H1 (cell line): ENCODE measurements around the gene RUFY2. TPM values are rescaled to one million over a fixed set of nuclear protein-coding genes. Genes with fewer than 3 reads are reported as not detected.

Source experiments
- CTCF ChIA-PET: fragments of 300-600 bp; sonication (Branson Sonifier 250); formaldehyde crosslinking; loops from one replicate; lab custom pipeline; 2021; ENCODE audit not compliant: partially characterized antibody; lab: Charles Lee
- POLR2A ChIA-PET: fragments of 300-600 bp; sonication (Branson Sonifier 250); formaldehyde crosslinking; loops from one replicate; lab custom pipeline; 2021; ENCODE audit warnings: inconsistent platforms; ENCODE audit not compliant: partially characterized antibody; lab: Charles Lee
- DNase-seq, 2 experiments: peaks; one replicate each; pipeline versions ENCODE4 v3.0.0 to v3.0.0-alpha.2; 2010 to 2022; ENCODE audit warnings: low spot score in 2 of 2, low read depth in 1 of 2, mixed read lengths in 1 of 2
- FAIRE-seq: peaks from 2 replicates; lab custom pipeline; 2011; peaks lifted over from hg19 to GRCh38; lab: Jason Lieb, UNC
- H2AFZ ChIP-seq: 2 replicates; pipeline ENCODE4 v1.8.1; 2012; ENCODE audit warnings: low read length, inconsistent platforms
- H2AK5ac ChIP-seq: 2 replicates; pipeline ENCODE4 v1.6.1; 2013; ENCODE audit warnings: low read depth, low read length
- H2BK120ac ChIP-seq: replicated peaks from 2 replicates; pipeline ENCODE3; 2013; ENCODE audit warnings: low read depth, low read length, inconsistent platforms
- H2BK12ac ChIP-seq: 2 replicates; pipeline ENCODE4 v1.6.1; 2013; ENCODE audit warnings: low read depth, low read length
- H2BK15ac ChIP-seq: 2 replicates; pipeline ENCODE4 v1.6.1; 2013; ENCODE audit warnings: low read length
- H2BK20ac ChIP-seq: 2 replicates; pipeline ENCODE4 v1.6.1; 2013; ENCODE audit warnings: low read length
- H2BK5ac ChIP-seq: 2 replicates; pipeline ENCODE4 v1.6.1; 2013; ENCODE audit warnings: low read depth, low read length
- H3K14ac ChIP-seq: 2 replicates; pipeline ENCODE4 v1.6.1; 2013; ENCODE audit warnings: inconsistent platforms; ENCODE audit not compliant: insufficient read length
- H3K18ac ChIP-seq: 2 replicates; pipeline ENCODE4 v1.6.1; 2013; ENCODE audit warnings: low read length; ENCODE audit errors: extremely low read depth
- H3K23ac ChIP-seq: 2 replicates; pipeline ENCODE4 v1.6.1; 2013; ENCODE audit warnings: inconsistent platforms; ENCODE audit not compliant: insufficient read length
- H3K23me2 ChIP-seq: 2 replicates; pipeline ENCODE4 v1.6.1; 2013; ENCODE audit warnings: low read depth, low read length
- H3K27ac ChIP-seq: 2 replicates; pipeline ENCODE4 v1.6.1; 2011; ENCODE audit warnings: low read depth, low read length, inconsistent platforms
- H3K27me3 ChIP-seq, 4 experiments: replicated peaks in 1 of 4; 1 replicate in 1 of 4; 2 replicates in 3 of 4; pipeline versions ENCODE4 v1.6.1 to v1.8.1; 2011 to 2013; ENCODE audit warnings: low read length in 3 of 4, mild to moderate bottlenecking in 3 of 4, inconsistent platforms in 2 of 4, mixed read lengths in 2 of 4, moderate library complexity in 1 of 4; ENCODE audit not compliant: control insufficient read depth in 3 of 4, insufficient read depth in 3 of 4; ENCODE audit errors: extremely low read depth in 1 of 4
- H3K36me3 ChIP-seq, 4 experiments: 2 replicates each; pipeline versions ENCODE4 v1.6.1 to v1.8.1; 2011 to 2013; ENCODE audit warnings: mild to moderate bottlenecking in 4 of 4, low read length in 3 of 4, moderate library complexity in 2 of 4, control low read depth in 1 of 4, inconsistent platforms in 1 of 4; ENCODE audit not compliant: insufficient read depth in 4 of 4, control insufficient read depth in 2 of 4
- H3K4ac ChIP-seq: replicated peaks from 2 replicates; pipeline ENCODE3; 2013; ENCODE audit warnings: low read length, low read depth, mixed read lengths, inconsistent platforms; ENCODE audit not compliant: insufficient read length
- H3K4me1 ChIP-seq, 4 experiments: replicated peaks in 1 of 4; 1 replicate in 1 of 4; 2 replicates in 3 of 4; pipeline versions ENCODE4 v1.6.1 to v1.8.1; 2011 to 2013; ENCODE audit warnings: low read length in 3 of 4, inconsistent platforms in 2 of 4, mixed read lengths in 1 of 4; ENCODE audit not compliant: insufficient read depth in 4 of 4, control insufficient read depth in 3 of 4
- H3K4me2 ChIP-seq, 2 experiments: 2 replicates each; pipeline versions ENCODE4 v1.6.1 to v1.8.1; 2011 to 2013; ENCODE audit warnings: low read depth in 2 of 2, low read length in 2 of 2, control low read depth in 1 of 2, inconsistent platforms in 1 of 2, mild to moderate bottlenecking in 1 of 2; ENCODE audit not compliant: insufficient read depth in 1 of 2
- H3K4me3 ChIP-seq, 4 experiments: fragments of 200-600, 300-600 bp in 1 of 4; sonication (generic), shearing (Covaris generic), sonication (Bioruptor Twin) in 1 of 4; 2 replicates each; pipeline versions ENCODE4 v1.5.1 to v1.8.1; 2011 to 2016; ENCODE audit warnings: low read length in 4 of 4, low read depth in 3 of 4, control low read depth in 2 of 4, inconsistent platforms in 2 of 4, mild to moderate bottlenecking in 2 of 4, mixed read lengths in 1 of 4, moderate library complexity in 1 of 4; ENCODE audit not compliant: insufficient read depth in 2 of 4; ENCODE audit errors: extremely low read depth in 1 of 4
- H3K56ac ChIP-seq: replicated peaks from 2 replicates; pipeline ENCODE3; 2013; ENCODE audit warnings: low read depth, mild to moderate bottlenecking, mixed read lengths, low read length, inconsistent platforms; ENCODE audit not compliant: insufficient read length
- H3K79me1 ChIP-seq: 2 replicates; pipeline ENCODE4 v1.6.1; 2013; ENCODE audit warnings: low read depth, low read length, control low read depth
- H3K79me2 ChIP-seq, 2 experiments: 2 replicates each; pipeline versions ENCODE4 v1.6.1 to v1.8.1; 2012 to 2013; ENCODE audit warnings: low read length in 2 of 2, mild to moderate bottlenecking in 2 of 2, inconsistent platforms in 1 of 2; ENCODE audit not compliant: insufficient read depth in 2 of 2, control insufficient read depth in 1 of 2
- H3K9ac ChIP-seq, 4 experiments: replicated peaks in 1 of 4; 1 replicate in 1 of 4; 2 replicates in 3 of 4; pipeline versions ENCODE4 v1.6.1 to v1.8.1; 2011 to 2013; ENCODE audit warnings: low read depth in 3 of 4, low read length in 3 of 4, control low read depth in 2 of 4, mild to moderate bottlenecking in 2 of 4, moderate library complexity in 2 of 4, inconsistent platforms in 1 of 4; ENCODE audit errors: extremely low read depth in 1 of 4
- H3K9me3 ChIP-seq, 2 experiments: 2 replicates each; pipeline versions ENCODE4 v1.6.1 to v1.8.1; 2012 to 2013; ENCODE audit warnings: mild to moderate bottlenecking in 2 of 2, moderate library complexity in 2 of 2, control low read depth in 1 of 2, inconsistent platforms in 1 of 2, low read depth in 1 of 2, low read length in 1 of 2, mixed read lengths in 1 of 2; ENCODE audit not compliant: insufficient read depth in 2 of 2
- H4K20me1 ChIP-seq, 2 experiments: replicated peaks in 1 of 2; 2 replicates each; pipeline versions ENCODE3 to v1.8.1; 2011 to 2013; ENCODE audit warnings: inconsistent platforms in 2 of 2, low read length in 2 of 2, mild to moderate bottlenecking in 1 of 2; ENCODE audit not compliant: insufficient read depth in 2 of 2, control insufficient read depth in 1 of 2
- H4K5ac ChIP-seq: 2 replicates; pipeline ENCODE4 v1.6.1; 2013; ENCODE audit warnings: low read length, low read depth, mixed read lengths, inconsistent platforms; ENCODE audit not compliant: insufficient read length
- H4K8ac ChIP-seq: 2 replicates; pipeline ENCODE4 v1.8.0; 2013; ENCODE audit warnings: mild to moderate bottlenecking, moderate library complexity, low read length, inconsistent platforms; ENCODE audit not compliant: insufficient read depth; ENCODE audit errors: extremely low read depth
- H4K91ac ChIP-seq: replicated peaks from 2 replicates; pipeline ENCODE3; 2013; ENCODE audit warnings: low read length, mixed read lengths, inconsistent platforms; ENCODE audit not compliant: insufficient read length
- BACH1 ChIP-seq: IDR thresholded peaks from 2 replicates; pipeline ENCODE4 v1.6.1; 2012; ENCODE audit warnings: low read length, improper control_type of control experiment
- CBX8 ChIP-seq: fragments of 300-800, 300-1000 bp; sonication (generic); IDR thresholded peaks from 2 replicates; pipeline ENCODE4 v1.7.1; 2016; ENCODE audit warnings: low read depth, low read length, borderline replicate concordance
- CHD2 ChIP-seq: IDR thresholded peaks from 2 replicates; pipeline ENCODE4 v1.6.1; 2012; ENCODE audit warnings: low read length, improper control_type of control experiment
- CREB1 ChIP-seq: IDR thresholded peaks from 2 replicates; pipeline ENCODE4 v1.6.1; 2012; ENCODE audit warnings: inconsistent platforms
- CTBP2 ChIP-seq: IDR thresholded peaks from 2 replicates; pipeline ENCODE4 v1.7.0; 2011; ENCODE audit warnings: borderline replicate concordance, mild to moderate bottlenecking, moderate library complexity, mixed read lengths, low read length; ENCODE audit not compliant: insufficient read depth, insufficient read length
- FOSL1 ChIP-seq: IDR thresholded peaks from 2 replicates; pipeline ENCODE4 v1.6.1; 2011; ENCODE audit warnings: mild to moderate bottlenecking, low read depth, low read length, moderate library complexity; ENCODE audit not compliant: insufficient read depth
- HDAC2 ChIP-seq, 2 experiments: fragments of 300-600 bp in 1 of 2; sonication (generic) in 1 of 2; IDR thresholded peaks; 2 replicates each; pipeline ENCODE4 v1.6.1; 2011 to 2012; ENCODE audit warnings: low read depth in 2 of 2, low read length in 2 of 2, mild to moderate bottlenecking in 2 of 2, moderate library complexity in 2 of 2, borderline replicate concordance in 1 of 2, inconsistent platforms in 1 of 2
- KDM1A ChIP-seq: fragments of 200-600, 300-600 bp; sonication (generic); IDR thresholded peaks from 2 replicates; pipeline ENCODE4 v1.7.1; 2016; ENCODE audit warnings: mild to moderate bottlenecking, low read length, borderline replicate concordance
- KDM5A ChIP-seq: fragments of 200-600 bp; IDR thresholded peaks from 2 replicates; pipeline ENCODE4 v1.7.1; 2012; ENCODE audit warnings: mild to moderate bottlenecking, low read length, inconsistent platforms, mixed read lengths
- SIX5 ChIP-seq: IDR thresholded peaks from 2 replicates; pipeline ENCODE4 v1.6.1; 2011; ENCODE audit warnings: mild to moderate bottlenecking, low read depth, low read length
- SRF ChIP-seq: IDR thresholded peaks from 2 replicates; pipeline ENCODE4 v1.6.1; 2011; ENCODE audit warnings: mild to moderate bottlenecking, low read depth, low read length, moderate library complexity
- YY1 ChIP-seq: IDR thresholded peaks from 2 replicates; pipeline ENCODE4 v1.6.1; 2011; ENCODE audit warnings: low read depth, mild to moderate bottlenecking, low read length
- WGBS, 2 experiments: shearing (Covaris generic) in 1 of 2; methylation state at CpG; one replicate each; pipeline versions ENCODE4 v1.1.6 to v1.1.7; 2013 to 2015; ENCODE audit warnings: low lambda C conversion rate in 2 of 2, mixed read lengths in 2 of 2, inconsistent platforms in 1 of 2, low coverage in 1 of 2, missing lambda C conversion rate in 1 of 2; ENCODE audit not compliant: insufficient replicate concordance in 2 of 2, insufficient coverage in 1 of 2, insufficient read length in 1 of 2; ENCODE audit errors: extremely low coverage in 1 of 2, missing lambda C conversion rate in 1 of 2; 5-methylcytosine and 5-hydroxymethylcytosine counted together
- polyA plus RNA-seq, 7 experiments: library from polyadenylated mRNA; depleted of rRNA in 3 of 7; stranded (reverse) in 5 of 7; unstranded in 2 of 7; fragments of >200 nt in 5 of 7; fragments of 200-250 nt in 2 of 7; gene quantifications; 1 replicate in 5 of 7; 2 replicates in 1 of 7; 4 replicates in 1 of 7; pipeline versions ENCODE4 v1.2.1 to v1.2.3, GENCODE V29; 2011 to 2013; ENCODE audit warnings: missing spikeins in 2 of 7, mixed read lengths in 2 of 7
- total RNA-seq: library from RNA; stranded (reverse); fragmentation: NEBNext Ultra II Directional; extraction: Animal tissue kit (Norgen Biotek cat#: 25700); gene quantifications from 2 replicates; pipeline ENCODE4 v1.2.1, GENCODE V29; 2021

The RUFY2 gene
- total and polyA plus RNA-seq, 2 of the 8 experiments (the other 6 are each of a cell fraction or from before 2014, with no cell fraction given): 3.4 to 12.0 TPM

DNA sequence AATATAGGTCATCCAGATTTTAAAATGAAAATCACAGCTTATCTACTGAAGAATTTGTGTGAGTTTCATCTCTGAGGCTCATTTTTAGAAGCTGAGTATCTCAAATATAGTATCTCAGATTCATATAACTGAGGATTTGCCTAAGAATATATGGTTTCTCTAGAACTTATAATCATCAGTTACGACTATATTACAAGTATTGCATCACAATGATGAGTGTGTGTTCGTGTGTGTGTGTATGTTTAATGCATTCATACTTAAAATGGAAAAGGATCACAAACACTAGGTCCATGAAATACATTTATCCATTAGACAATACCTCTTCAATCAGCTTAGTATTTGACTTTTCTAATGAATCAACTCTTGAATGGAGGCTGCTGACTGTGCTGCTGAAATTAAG is 21.3 kb downstream of the RUFY2 start:
- H3K4me3 ChIP-seq: no peak overlapping the region
- no peak overlapping the region for H2AK5ac ChIP-seq
- peaks cover 0 to 22% (median 8%) of the 10 kb centered on the region in 4 experiments; a peak in 4 of 8 replicates for H3K36me3 ChIP-seq
- 89% methylated on average over 2 of the region's 2 CpGs; no CpG with 5 or more reads in 1 of the 2 experiments for WGBS, 2 experiments
- no peak overlapping the region for H3K18ac ChIP-seq
- no peak overlapping the region for H2BK12ac ChIP-seq
- no peak overlapping the region for H3K14ac ChIP-seq
- no peak overlapping the region for H4K8ac ChIP-seq
- H3K27me3 ChIP-seq: no peaks in the 10 kb centered on the region
- no peak overlapping the region for H3K4ac ChIP-seq
- no peak overlapping the region for H3K4me2 ChIP-seq
- no peak overlapping the region for H2BK5ac ChIP-seq
- no peaks in the 10 kb centered on the region for H3K4me1 ChIP-seq
- no peak for FAIRE-seq
- no peak overlapping the region for H4K5ac ChIP-seq
- no peaks in the 10 kb centered on the region for H3K9me3 ChIP-seq
- POLR2A ChIA-PET: interaction anchor here (0.7 to 1.3 kb wide), 4 partner anchors 12 to 54 kb away, joined by 3 to 5 read pairs (median 4); partner anchors contain the start of genes HNRNPH3 and RUFY2
- H3K23me2 ChIP-seq: no peaks in the 10 kb centered on the region
- no peak overlapping the region for H2BK120ac ChIP-seq
- H2AFZ ChIP-seq: no peak overlapping the region
- no peak for TF ChIP-seq CREB1
- TF ChIP-seq BACH1: no peak
- TF ChIP-seq CTBP2: no peak
- no peak for TF ChIP-seq KDM5A
- TF ChIP-seq YY1: no peak
- no peak for TF ChIP-seq FOSL1
- TF ChIP-seq CBX8: no peak
- no peak for TF ChIP-seq KDM1A
- no peak for TF ChIP-seq SRF
- TF ChIP-seq CHD2: no peak
- TF ChIP-seq HDAC2 (IDR thresholded peaks at IDR 0.05; ENCODE audit: borderline replicate concordance in 1 of 2, low read depth in 2 of 2, low read length in 2 of 2): no peak
- TF ChIP-seq SIX5: no peak
- no peak for DNase-seq
- CTCF ChIA-PET: no interaction called here
- no peak overlapping the region for H3K23ac ChIP-seq
- no peaks in the 10 kb centered on the region for H3K79me1 ChIP-seq
- H3K79me2 ChIP-seq: no peaks in the 10 kb centered on the region
- H4K20me1 ChIP-seq: peaks cover 0 to 2% of the 10 kb centered on the region in 2 experiments
- H3K9ac ChIP-seq: no peak overlapping the region
- no peak overlapping the region for H2BK15ac ChIP-seq
- H3K56ac ChIP-seq: no peak overlapping the region
- no peak overlapping the region for H2BK20ac ChIP-seq
- H4K91ac ChIP-seq: no peak overlapping the region
- H3K27ac ChIP-seq: no peak overlapping the region
